ENCODE data around the gene UBE4A.

The UBE4A gene

DNA sequence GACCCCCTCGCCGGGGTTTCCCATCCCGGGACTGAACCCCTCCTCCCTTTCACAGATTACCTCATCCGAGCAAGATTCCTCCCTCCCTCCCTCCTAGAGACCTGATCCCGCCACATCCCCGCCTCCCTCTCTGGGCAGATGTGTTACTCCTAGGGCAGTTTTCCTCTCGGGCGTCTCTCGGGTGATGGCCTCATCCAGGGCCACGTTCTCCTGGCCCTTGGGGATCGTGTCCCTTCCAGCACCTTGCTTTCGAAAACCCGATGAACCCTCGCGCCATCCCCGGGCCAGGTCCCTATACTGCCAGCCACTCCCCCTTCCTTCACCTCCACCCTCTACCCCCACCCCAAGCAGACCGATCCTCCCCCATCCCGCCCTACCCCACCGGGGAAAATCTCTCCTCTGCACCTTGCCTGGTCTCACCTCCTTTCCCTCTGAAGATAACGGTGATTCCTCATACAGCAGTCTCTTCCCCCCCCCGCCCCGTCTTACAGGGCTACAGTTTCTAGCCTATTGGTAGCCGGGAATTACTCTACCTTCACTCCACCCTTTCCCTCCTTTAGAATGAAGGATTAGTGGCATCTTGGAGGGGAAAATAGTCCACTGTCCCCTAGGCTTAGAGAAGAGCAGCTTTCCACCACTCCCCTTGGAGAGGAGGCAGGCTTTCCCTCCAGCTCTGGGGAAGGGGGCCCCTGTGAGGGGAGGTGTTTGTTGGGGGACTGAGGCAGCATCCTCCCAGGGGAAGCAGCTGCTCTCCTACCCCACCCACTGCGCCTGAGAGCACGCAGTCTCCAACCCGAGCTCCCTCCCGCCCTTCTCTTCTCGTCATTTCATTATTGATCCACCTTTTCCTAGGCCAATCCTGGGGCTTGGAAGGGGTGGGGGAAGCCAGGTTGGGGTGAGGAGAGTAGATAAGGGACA lies 78.1 kb downstream of the UBE4A start:
- DNase-seq = peak; percentile 16 to 34

- DNase-seq = peak in 1 of 2 donors; percentile 28
Measured at GRCh38 chr11:118438314-118438931, 79.0 kb downstream of the UBE4A start.

GRCh38 chr11:118439646-118440045 lies 80.2 kb downstream of the UBE4A start:
- DNase-seq = no peak

DNA sequence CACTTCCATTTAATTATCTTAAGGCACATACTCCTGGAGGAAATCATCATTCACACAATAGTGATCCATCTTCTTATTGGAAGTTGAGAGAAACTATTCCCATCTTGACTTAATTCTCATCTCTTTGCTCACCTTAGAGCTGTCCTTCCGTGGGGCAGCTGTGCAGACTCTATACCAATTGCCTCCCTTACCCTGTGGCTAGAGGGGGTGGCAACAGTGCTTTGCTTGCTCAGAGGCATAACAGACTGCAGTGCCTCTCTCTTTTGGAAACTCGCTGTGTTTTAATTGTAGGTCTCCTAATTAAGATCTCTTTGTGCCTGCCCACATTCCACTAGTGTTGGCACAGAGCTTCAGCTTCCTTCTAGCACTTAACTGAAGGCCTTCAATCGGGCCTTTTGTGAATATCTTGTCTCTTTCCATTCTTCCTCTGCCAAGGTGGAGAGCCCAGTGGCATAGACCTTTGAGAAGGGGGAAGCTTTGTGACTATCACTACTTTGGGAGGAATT lies 82.4 kb downstream of the UBE4A start:
- no peak for DNase-seq

- no peak for DNase-seq
Measured at GRCh38 chr11:118442301-118442700, 82.9 kb downstream of the UBE4A start.

GRCh38 chr11:118442908-118443589 lies 83.6 kb downstream of the UBE4A start:
- DNase-seq = no peak

GRCh38 chr11:118443590-118444218 lies 84.3 kb downstream of the UBE4A start:
- no peak for DNase-seq

DNA sequence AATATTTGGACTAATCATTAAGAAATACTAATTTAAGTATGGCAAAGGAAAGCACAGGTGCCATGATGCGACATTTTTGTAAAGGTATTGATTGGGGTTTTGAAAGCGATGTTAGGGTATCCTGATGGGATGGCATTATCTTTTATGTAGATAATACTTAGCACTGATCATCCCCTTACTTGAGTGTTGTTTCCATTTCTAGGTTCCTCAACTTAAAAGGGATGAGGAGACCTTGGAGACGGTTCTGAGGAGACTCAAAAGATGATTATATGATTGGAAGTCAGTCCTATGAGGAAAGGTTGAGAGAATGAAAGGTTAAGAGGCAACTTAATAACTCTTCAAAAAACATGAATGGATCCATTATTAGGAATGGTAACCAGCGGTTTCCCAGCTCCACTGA lies 88.0 kb downstream of the UBE4A start:
- DNase-seq = no peak

DNA sequence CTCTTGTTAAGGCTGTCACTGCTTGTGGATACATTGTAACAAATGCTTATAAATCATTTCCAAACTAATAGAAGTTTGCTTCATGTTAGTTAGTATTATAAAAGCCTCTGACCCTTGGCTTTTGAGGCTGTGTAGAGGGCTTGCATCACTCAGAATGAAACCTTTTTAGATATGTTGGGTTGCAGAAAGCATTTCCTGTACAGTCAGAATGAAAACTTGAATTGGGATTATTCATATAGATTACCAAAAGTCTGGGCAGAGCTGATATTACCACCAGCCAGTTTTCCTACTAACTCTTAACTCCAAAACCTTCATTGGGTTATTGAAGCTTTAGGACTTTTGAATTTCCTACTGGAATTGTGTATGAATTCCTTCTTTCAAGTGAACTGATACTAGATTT lies 88.9 kb downstream of the UBE4A start:
- DNase-seq = no peak

Data from stimulated activated CD4-positive, alpha-beta T cell treated with anti-CD3 and anti-CD28 coated beads, Interleukin-2, amount 100 ng/mL, for 48 hours (primary cell).